ENCODE results near the gene MTERF1.
"Not testable (repeated sequence)": the region's sequence is repeated elsewhere in the genome, so short reads cannot be mapped to it uniquely, and the experiment has no call there.

- TF ChIP-seq, protein P1, sequence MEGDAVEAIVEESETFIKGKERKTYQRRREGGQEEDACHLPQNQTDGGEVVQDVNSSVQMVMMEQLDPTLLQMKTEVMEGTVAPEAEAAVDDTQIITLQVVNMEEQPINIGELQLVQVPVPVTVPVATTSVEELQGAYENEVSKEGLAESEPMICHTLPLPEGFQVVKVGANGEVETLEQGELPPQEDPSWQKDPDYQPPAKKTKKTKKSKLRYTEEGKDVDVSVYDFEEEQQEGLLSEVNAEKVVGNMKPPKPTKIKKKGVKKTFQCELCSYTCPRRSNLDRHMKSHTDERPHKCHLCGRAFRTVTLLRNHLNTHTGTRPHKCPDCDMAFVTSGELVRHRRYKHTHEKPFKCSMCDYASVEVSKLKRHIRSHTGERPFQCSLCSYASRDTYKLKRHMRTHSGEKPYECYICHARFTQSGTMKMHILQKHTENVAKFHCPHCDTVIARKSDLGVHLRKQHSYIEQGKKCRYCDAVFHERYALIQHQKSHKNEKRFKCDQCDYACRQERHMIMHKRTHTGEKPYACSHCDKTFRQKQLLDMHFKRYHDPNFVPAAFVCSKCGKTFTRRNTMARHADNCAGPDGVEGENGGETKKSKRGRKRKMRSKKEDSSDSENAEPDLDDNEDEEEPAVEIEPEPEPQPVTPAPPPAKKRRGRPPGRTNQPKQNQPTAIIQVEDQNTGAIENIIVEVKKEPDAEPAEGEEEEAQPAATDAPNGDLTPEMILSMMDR (IDR thresholded peaks at IDR 0.05): not testable (repeated sequence)
- not testable (repeated sequence) for TF ChIP-seq POLR2A (IDR thresholded peaks at IDR 0.05)
Measured at GRCh38 chr7:91887336-91888213, 7.1 kb upstream of the MTERF1 start.

All from body of pancreas (tissue), 4 donors.